RWPE1 (cell line): Measurements from ENCODE around the gene ANXA11.

Source experiments
- CTCF ChIA-PET: fragments of 350-600 bp; sonication (Branson Sonifier 250); formaldehyde crosslinking; extraction: SDS; loops from one replicate; lab custom pipeline; 2021; lab: Yijun Ruan, JAX
- POLR2A ChIA-PET: fragments of 400-600 bp; formaldehyde crosslinking; extraction: SDS; loops from one replicate; lab custom pipeline; 2020; ENCODE audit warnings: antibody characterized with exemption; ENCODE audit not compliant: low non-redundant PET; lab: Yijun Ruan, JAX
- DNase-seq: peaks from one replicate; pipeline ENCODE4 v3.0.0; 2012; ENCODE audit warnings: low spot score
- H3K27ac ChIP-seq: fragments of 450-650 bp; 2 replicates; pipeline ENCODE4 v1.5.1; 2017
- CTCF ChIP-seq: fragments of 450-650 bp; conservative IDR thresholded peaks from 2 replicates; pipeline ENCODE4 v1.5.1; 2017; ENCODE audit warnings: low read depth, mild to moderate bottlenecking

The ANXA11 gene

GRCh38 chr10:80132299-80133139 is 72.8 kb downstream of the ANXA11 start, which contains the start of gene PLAC9:
PLAC9 (plus strand) TSS chr10:80132730; CDS start chr10:80132763, 33 bp downstream.
- H3K27ac ChIP-seq: no peak within 1 kb of the TSS
- no peak for DNase-seq
- CTCF ChIA-PET: interaction anchor here (0.6 to 2.1 kb wide), 4 partner anchors 65 to 133 kb away, joined by 3 to 9 read pairs (median 6); no protein-coding TSS in a partner anchor
- no peak for TF ChIP-seq CTCF
- POLR2A ChIA-PET: no interaction called here

GRCh38 chr10:80131499-80131901 is 73.8 kb downstream of the ANXA11 start:
- DNase-seq: no peak
- H3K27ac ChIP-seq: no peak overlapping the region
- TF ChIP-seq CTCF: no peak
- CTCF ChIA-PET: interaction anchor here (0.6 to 0.8 kb wide), 2 partner anchors 64 to 73 kb away, joined by 3 to 5 read pairs; no protein-coding TSS in a partner anchor
- POLR2A ChIA-PET: interaction anchor here (0.5 kb wide), 1 partner anchor 52 kb away, joined by 3 read pairs; no protein-coding TSS in a partner anchor

- POLR2A ChIA-PET: no interaction called here
- DNase-seq: no peak
- CTCF ChIA-PET: interaction anchor here (0.7 kb wide), 1 partner anchor 68 kb away, joined by 4 read pairs; no protein-coding TSS in a partner anchor
- TF ChIP-seq CTCF: no peak
- H3K27ac ChIP-seq: no peak overlapping the region
These were observed 78.5 kb downstream of the ANXA11 start for GRCh38 chr10:80126876-80127275.

GRCh38 chr10:80122746-80123145 is 82.6 kb downstream of the ANXA11 start:
- POLR2A ChIA-PET: no interaction called here

GRCh38 chr10:80122110-80122710 is 83.1 kb downstream of the ANXA11 start:
- ChIA-PET CTCF (no interaction called here), POLR2A (interaction anchor here (0.6 kb wide), 1 partner anchor 19 kb away, joined by 9 read pairs; no protein-coding TSS in a partner anchor)
- no peak for DNase-seq
- H3K27ac ChIP-seq: no peak overlapping the region
- TF ChIP-seq CTCF: no peak

More at GRCh38 chr10:80122746-80123145, 82.6 kb downstream of the ANXA11 start:
- CTCF ChIA-PET: no interaction called here
- H3K27ac ChIP-seq: no peak overlapping the region
- no peak for DNase-seq
- TF ChIP-seq CTCF: no peak

GRCh38 chr10:80118669-80119068 is 86.7 kb downstream of the ANXA11 start:
- ChIA-PET CTCF (interaction anchor here (0.5 to 0.6 kb wide), 2 partner anchors 11 to 37 kb away, joined by 3 to 5 read pairs; no protein-coding TSS in a partner anchor), POLR2A (no interaction called here)
- TF ChIP-seq CTCF: no peak
- no peak for DNase-seq
- no peak overlapping the region for H3K27ac ChIP-seq
